Measurements from ENCODE around the gene AKR1B1.

The AKR1B1 gene

DNA sequence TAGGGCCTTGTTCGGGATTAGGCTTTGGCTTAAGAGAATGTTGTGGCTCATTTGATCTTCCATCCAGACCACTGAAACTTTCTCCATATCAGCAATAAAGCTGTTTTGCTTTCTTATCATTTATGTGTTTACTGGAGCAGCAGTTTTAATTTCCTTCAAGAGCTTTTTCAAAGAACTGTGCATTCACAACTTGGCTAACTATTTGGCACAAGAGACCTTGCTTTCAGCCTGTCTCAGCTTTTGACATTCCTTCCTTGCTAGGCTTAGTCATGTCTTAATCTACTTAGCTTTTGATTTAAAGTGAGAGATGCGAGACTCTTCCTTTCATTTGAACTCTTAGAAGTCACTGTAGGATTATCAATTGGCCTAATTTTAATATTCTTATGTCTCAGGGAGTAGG, 19.1 kb upstream of the AKR1B1 start:
- no peaks in the 10 kb centered on the region for H3K9me2 ChIP-seq (replicated peaks; ENCODE audit: low read depth, low read length)
- H3K36me3 ChIP-seq (ENCODE audit: insufficient read depth, low read length) = no peaks in the 10 kb centered on the region
- no peaks in the 10 kb centered on the region for H3K79me2 ChIP-seq (ENCODE audit: insufficient read depth, low read length)
- no peak for TF ChIP-seq EZH2phosphoT487 (IDR thresholded peaks at IDR 0.05; ENCODE audit: borderline replicate concordance)
- TF ChIP-seq, protein P1, sequence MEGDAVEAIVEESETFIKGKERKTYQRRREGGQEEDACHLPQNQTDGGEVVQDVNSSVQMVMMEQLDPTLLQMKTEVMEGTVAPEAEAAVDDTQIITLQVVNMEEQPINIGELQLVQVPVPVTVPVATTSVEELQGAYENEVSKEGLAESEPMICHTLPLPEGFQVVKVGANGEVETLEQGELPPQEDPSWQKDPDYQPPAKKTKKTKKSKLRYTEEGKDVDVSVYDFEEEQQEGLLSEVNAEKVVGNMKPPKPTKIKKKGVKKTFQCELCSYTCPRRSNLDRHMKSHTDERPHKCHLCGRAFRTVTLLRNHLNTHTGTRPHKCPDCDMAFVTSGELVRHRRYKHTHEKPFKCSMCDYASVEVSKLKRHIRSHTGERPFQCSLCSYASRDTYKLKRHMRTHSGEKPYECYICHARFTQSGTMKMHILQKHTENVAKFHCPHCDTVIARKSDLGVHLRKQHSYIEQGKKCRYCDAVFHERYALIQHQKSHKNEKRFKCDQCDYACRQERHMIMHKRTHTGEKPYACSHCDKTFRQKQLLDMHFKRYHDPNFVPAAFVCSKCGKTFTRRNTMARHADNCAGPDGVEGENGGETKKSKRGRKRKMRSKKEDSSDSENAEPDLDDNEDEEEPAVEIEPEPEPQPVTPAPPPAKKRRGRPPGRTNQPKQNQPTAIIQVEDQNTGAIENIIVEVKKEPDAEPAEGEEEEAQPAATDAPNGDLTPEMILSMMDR (conservative IDR thresholded peaks at IDR 0.05; ENCODE audit: low read length) = no peak
- no peaks in the 10 kb centered on the region for H3K27me3 ChIP-seq (ENCODE audit: insufficient read depth, low read length, poor library complexity, severe bottlenecking)
- no peak overlapping the region for H3K9ac ChIP-seq (ENCODE audit: low read depth, low read length, poor library complexity, severe bottlenecking)
- no peak overlapping the region for H2AFZ ChIP-seq (ENCODE audit: low read length)
- no peaks in the 10 kb centered on the region for H3K4me1 ChIP-seq (ENCODE audit: insufficient read depth, low read length, poor library complexity, severe bottlenecking)
- H3K4me2 ChIP-seq (ENCODE audit: low read depth, low read length, poor library complexity, severe bottlenecking) = no peak overlapping the region
- no peaks in the 10 kb centered on the region for H3F3A ChIP-seq (ENCODE audit: low read depth)
- no peaks in the 10 kb centered on the region for H4K20me1 ChIP-seq (ENCODE audit: insufficient read depth, low read length, poor library complexity, severe bottlenecking)
- no peak overlapping the region for H3K4me3 ChIP-seq (ENCODE audit: low read length, poor library complexity, severe bottlenecking)
- no peaks in the 10 kb centered on the region for H3K9me3 ChIP-seq (ENCODE audit: insufficient read depth, low read depth, low read length)

DNA sequence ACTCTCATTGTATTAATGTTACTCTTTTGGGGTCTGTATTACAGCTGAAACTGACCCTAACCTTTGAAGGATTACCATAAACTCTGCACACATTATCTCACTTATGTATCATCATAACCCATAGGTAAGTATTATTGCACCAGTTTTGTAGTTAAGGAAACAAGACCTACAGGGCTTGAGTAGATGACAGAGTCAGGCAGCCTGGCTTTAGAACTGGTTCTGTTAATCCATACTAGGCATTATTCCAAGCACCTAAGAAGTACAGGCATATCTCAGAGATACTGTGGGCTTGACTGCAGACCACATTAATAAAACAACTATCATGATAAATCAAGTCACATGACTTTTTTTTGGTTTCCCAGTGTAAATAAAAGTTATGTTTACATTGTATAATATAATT, 17.1 kb upstream of the AKR1B1 start:
- no peak overlapping the region for H3K9ac ChIP-seq (ENCODE audit: low read depth, low read length, poor library complexity, severe bottlenecking)
- no peaks in the 10 kb centered on the region for H3K79me2 ChIP-seq (ENCODE audit: insufficient read depth, low read length)
- H3K4me1 ChIP-seq (ENCODE audit: insufficient read depth, low read length, poor library complexity, severe bottlenecking) = no peaks in the 10 kb centered on the region
- TF ChIP-seq, protein P1 (conservative IDR thresholded peaks at IDR 0.05; ENCODE audit: low read length) = no peak
- TF ChIP-seq EZH2phosphoT487 (IDR thresholded peaks at IDR 0.05; ENCODE audit: borderline replicate concordance) = no peak
- no peaks in the 10 kb centered on the region for H3F3A ChIP-seq (ENCODE audit: low read depth)
- H3K9me3 ChIP-seq (ENCODE audit: insufficient read depth, low read depth, low read length) = no peaks in the 10 kb centered on the region
- no peaks in the 10 kb centered on the region for H3K9me2 ChIP-seq (replicated peaks; ENCODE audit: low read depth, low read length)
- no peaks in the 10 kb centered on the region for H3K36me3 ChIP-seq (ENCODE audit: insufficient read depth, low read length)
- no peak overlapping the region for H3K4me2 ChIP-seq (ENCODE audit: low read depth, low read length, poor library complexity, severe bottlenecking)
- no peaks in the 10 kb centered on the region for H4K20me1 ChIP-seq (ENCODE audit: insufficient read depth, low read length, poor library complexity, severe bottlenecking)
- no peaks in the 10 kb centered on the region for H3K27me3 ChIP-seq (ENCODE audit: insufficient read depth, low read length, poor library complexity, severe bottlenecking)
- no peak overlapping the region for H3K4me3 ChIP-seq (ENCODE audit: low read length, poor library complexity, severe bottlenecking)
- no peak overlapping the region for H2AFZ ChIP-seq (ENCODE audit: low read length)

DNA sequence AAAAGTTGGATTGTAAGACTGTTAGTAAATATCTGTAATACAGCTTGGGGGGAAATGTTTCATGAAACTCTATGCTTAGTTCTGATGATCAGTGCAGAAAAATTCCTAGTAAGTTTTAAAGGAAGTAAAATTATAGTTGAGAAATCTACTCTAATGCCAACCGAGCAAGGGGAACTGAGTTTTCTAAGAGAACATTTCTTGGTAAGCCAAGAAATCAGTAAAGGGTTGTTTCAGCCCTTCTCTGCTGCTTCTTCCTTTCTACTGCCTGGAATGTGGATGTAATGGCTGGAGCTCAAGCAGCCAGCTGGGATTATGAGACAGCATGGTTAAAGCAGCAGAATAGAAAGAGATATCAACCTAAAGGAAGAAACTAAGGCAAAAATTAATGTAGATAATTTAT, 15.9 kb upstream of the AKR1B1 start:
- Histone ChIP-seq H3F3A (ENCODE audit: low read depth) (no peaks in the 10 kb centered on the region), H3K9me2 (replicated peaks; ENCODE audit: low read depth, low read length) (no peaks in the 10 kb centered on the region), H4K20me1 (ENCODE audit: insufficient read depth, low read length, poor library complexity, severe bottlenecking) (no peaks in the 10 kb centered on the region), H3K9me3 (ENCODE audit: insufficient read depth, low read depth, low read length) (no peaks in the 10 kb centered on the region), H3K36me3 (ENCODE audit: insufficient read depth, low read length) (no peaks in the 10 kb centered on the region), H3K9ac (ENCODE audit: low read depth, low read length, poor library complexity, severe bottlenecking) (no peak overlapping the region), H2AFZ (ENCODE audit: low read length) (no peak overlapping the region), H3K4me3 (ENCODE audit: low read length, poor library complexity, severe bottlenecking) (no peak overlapping the region), H3K27me3 (ENCODE audit: insufficient read depth, low read length, poor library complexity, severe bottlenecking) (no peaks in the 10 kb centered on the region), H3K79me2 (ENCODE audit: insufficient read depth, low read length) (no peaks in the 10 kb centered on the region), H3K4me2 (ENCODE audit: low read depth, low read length, poor library complexity, severe bottlenecking) (no peak overlapping the region), H3K4me1 (ENCODE audit: insufficient read depth, low read length, poor library complexity, severe bottlenecking) (no peaks in the 10 kb centered on the region)
- TF ChIP-seq, protein P1 (conservative IDR thresholded peaks at IDR 0.05; ENCODE audit: low read length) = no peak
- no peak for TF ChIP-seq EZH2phosphoT487 (IDR thresholded peaks at IDR 0.05; ENCODE audit: borderline replicate concordance)

Measured in Loucy (cell line).